ENCODE measurements around the gene ORM1.

Gene ORM1

GRCh38 chr9:114357360-114357759, 34.5 kb downstream of the ORM1 start:
- no peak overlapping the region for H3K27ac ChIP-seq (ENCODE audit: extremely low read depth, low read depth, low read length)
- H3K9me3 ChIP-seq (ENCODE audit: control insufficient read depth, insufficient read depth, low read depth, low read length), result no peaks in the 10 kb centered on the region
- CTCF ChIA-PET, result interaction anchor here (0.7 to 1.2 kb wide), 2 partner anchors 9 to 152 kb away, joined by 3 to 5 read pairs; no protein-coding TSS in a partner anchor
- H3K4me3 ChIP-seq (ENCODE audit: low read depth, low read length), result no peak overlapping the region
- TF ChIP-seq ZNF398 (tag by site-specific recombination; IDR thresholded peaks at IDR 0.05) (no peak), ZSCAN23 (tag by site-specific recombination; IDR thresholded peaks at IDR 0.05) (no peak), ZNF280C (tag by site-specific recombination; IDR thresholded peaks at IDR 0.05) (no peak), ZNF18 (tag by site-specific recombination; IDR thresholded peaks at IDR 0.05) (no peak), ZNF792 (tag by site-specific recombination; IDR thresholded peaks at IDR 0.05) (no peak), ZNF37A (tag by site-specific recombination; IDR thresholded peaks at IDR 0.05) (no peak), ZNF600 (tag by site-specific recombination; IDR thresholded peaks at IDR 0.05) (no peak), ZNF24 (tag by site-specific recombination; IDR thresholded peaks at IDR 0.05) (no peak), OVOL3 (tag by site-specific recombination; IDR thresholded peaks at IDR 0.05) (no peak)
- POLR2A ChIA-PET, result no interaction called here
- peaks cover 0 to 14% of the 10 kb centered on the region in 2 experiments; a peak in 1 of 3 replicates for H3K36me3 ChIP-seq (ENCODE audit: control insufficient read depth in 2 of 2, insufficient read depth in 1 of 2, low read length in 2 of 2)
- no peaks in the 10 kb centered on the region for H3K4me1 ChIP-seq (ENCODE audit: control insufficient read depth, insufficient read depth, low read length)

- H3K27ac ChIP-seq (ENCODE audit: extremely low read depth, low read depth, low read length), result no peak overlapping the region
- no peaks in the 10 kb centered on the region for H3K4me1 ChIP-seq (ENCODE audit: control insufficient read depth, insufficient read depth, low read length)
- peaks cover 0 to 14% of the 10 kb centered on the region in 2 experiments; a peak in 1 of 3 replicates for H3K36me3 ChIP-seq (ENCODE audit: control insufficient read depth in 2 of 2, insufficient read depth in 1 of 2, low read length in 2 of 2)
- CTCF ChIA-PET, result no interaction called here
- H3K9me3 ChIP-seq (ENCODE audit: control insufficient read depth, insufficient read depth, low read depth, low read length), result no peaks in the 10 kb centered on the region
- no peak overlapping the region for H3K4me3 ChIP-seq (ENCODE audit: low read depth, low read length)
- TF ChIP-seq GLIS1 (tag by site-specific recombination; IDR thresholded peaks at IDR 0.05) (no peak), ZNF791 (tag by site-specific recombination; IDR thresholded peaks at IDR 0.05) (no peak), ZNF692 (tag by site-specific recombination; IDR thresholded peaks at IDR 0.05) (0 out of 2 replicates have a peak, but pooled peaks have one; percentile 38), ZNF561 (tag by site-specific recombination; IDR thresholded peaks at IDR 0.05; ENCODE audit: borderline replicate concordance) (no peak), ZNF211 (tag by site-specific recombination; IDR thresholded peaks at IDR 0.05; ENCODE audit: low read depth) (no peak), ZFP69B (tag by site-specific recombination; IDR thresholded peaks at IDR 0.05) (peak; percentile 46; the same call in 1 of the 2 replicates), ZNF707 (tag by site-specific recombination; IDR thresholded peaks at IDR 0.05) (no peak)
- POLR2A ChIA-PET, result no interaction called here
Measured at GRCh38 chr9:114357911-114358328, 35.0 kb downstream of the ORM1 start.

All from HEK293 (cell line).